HCT116 (cell line): ENCODE results near the gene MBTPS2. TPM values are rescaled to one million over a fixed set of nuclear protein-coding genes. Genes with fewer than 3 reads are reported as not detected.

Experiments
- ATAC-seq: fragments of 200-7000 bp; cut with Tn5 transposase; 2 replicates; pipeline ENCODE4 v1.9.1; 2020; ENCODE audit warnings: mild to moderate bottlenecking, moderate library complexity
- BruUV-seq: library from RNA; stranded (reverse); fragments of 400-500 nt; replicated peaks from 2 replicates; lab custom pipeline; 2021; lab: Mats Ljungman, UMichigan
- CTCF ChIA-PET: fragments of 300-600 bp; sonication (Branson Sonifier 250); formaldehyde crosslinking; loops from one replicate; lab custom pipeline; 2021; ENCODE audit warnings: antibody characterized with exemption; lab: Charles Lee
- POLR2A ChIA-PET: fragments of 300-600, 350-600 bp; sonication (Branson Sonifier 250); formaldehyde crosslinking; loops from one replicate; lab custom pipeline; 2021; ENCODE audit warnings: antibody characterized with exemption; lab: Charles Lee
- RAD21 ChIA-PET, 2 experiments: fragments of 300-600 bp; sonication (Branson Sonifier 250); formaldehyde crosslinking; loops; one replicate each; lab custom pipeline; 2023; ENCODE audit warnings: low total read pairs in 2 of 2; ENCODE audit not compliant: uncharacterized antibody in 2 of 2, unreplicated experiment in 2 of 2, low non-redundant PET in 1 of 2; lab: Charles Lee
- DNase-seq: peaks from one replicate; pipeline ENCODE4 v3.0.0-alpha.2; 2010; ENCODE audit warnings: low read depth, low spot score
- H2AFZ ChIP-seq: fragments of 200-600 bp; shearing (Covaris generic), sonication (generic); 2 replicates; pipeline ENCODE4 v1.6.1; 2017; ENCODE audit warnings: low read depth, mixed run types, mixed read lengths, antibody characterized with exemption, low read length; ENCODE audit not compliant: poor library complexity, severe bottlenecking
- H3K27ac ChIP-seq: 2 replicates; pipeline ENCODE4 v1.5.1; 2012; ENCODE audit warnings: low read depth, low read length
- H3K27me3 ChIP-seq: fragments of 200-600 bp; sonication (generic); 2 replicates; pipeline ENCODE4 v1.6.1; 2016; ENCODE audit warnings: mixed run types, low read length, mixed read lengths; ENCODE audit not compliant: insufficient read depth
- H3K36me3 ChIP-seq, 2 experiments: fragments of 200-500 bp in 1 of 2; fragments of 200-600 bp in 1 of 2; sonication (Bioruptor generic) in 1 of 2; sonication (generic) in 1 of 2; 2 replicates each; pipeline versions ENCODE4 v1.5.1 to v1.6.1; 2014 to 2016; ENCODE audit warnings: low read length in 2 of 2, inconsistent platforms in 1 of 2, mixed read lengths in 1 of 2, mixed run types in 1 of 2; ENCODE audit not compliant: insufficient read depth in 2 of 2, control insufficient read depth in 1 of 2
- H3K4me1 ChIP-seq, 2 experiments: fragments of 200-600 bp in 1 of 2; sonication (generic) in 1 of 2; 2 replicates each; pipeline versions ENCODE4 v1.5.1 to v1.6.1; 2012 to 2017; ENCODE audit warnings: low read length in 2 of 2, inconsistent platforms in 1 of 2, mild to moderate bottlenecking in 1 of 2, mixed read lengths in 1 of 2, mixed run types in 1 of 2, moderate library complexity in 1 of 2; ENCODE audit not compliant: insufficient read depth in 2 of 2, control insufficient read depth in 1 of 2
- H3K4me2 ChIP-seq: fragments of 200-600 bp; sonication (generic); 2 replicates; pipeline ENCODE4 v1.6.1; 2017; ENCODE audit warnings: mixed run types, low read length, mixed read lengths
- H3K4me3 ChIP-seq, 2 experiments: fragments of 200-600 bp in 1 of 2; sonication (generic) in 1 of 2; replicated peaks in 1 of 2; 2 replicates each; pipeline ENCODE4 v1.5.1; 2011 to 2016; ENCODE audit warnings: low read length in 2 of 2, control low read depth in 1 of 2, low read depth in 1 of 2, mild to moderate bottlenecking in 1 of 2, mixed read lengths in 1 of 2, mixed run types in 1 of 2
- H3K79me2 ChIP-seq: fragments of 200-600 bp; sonication (generic); 2 replicates; pipeline ENCODE4 v1.6.1; 2017; ENCODE audit warnings: mild to moderate bottlenecking, mixed run types, low read length, moderate library complexity, mixed read lengths; ENCODE audit not compliant: insufficient read depth
- H3K9ac ChIP-seq: fragments of 200-600 bp; sonication (generic); 2 replicates; pipeline ENCODE4 v1.6.1; 2016; ENCODE audit warnings: low read length, mixed read lengths
- H3K9me2 ChIP-seq: fragments of 200-600 bp; sonication (generic), shearing (Covaris generic); 2 replicates; pipeline ENCODE4 v1.6.1; 2017; ENCODE audit warnings: mixed run types, mild to moderate bottlenecking, moderate library complexity; ENCODE audit not compliant: insufficient read depth
- H3K9me3 ChIP-seq, 2 experiments: fragments of 200-500 bp in 1 of 2; fragments of 200-600 bp in 1 of 2; sonication (Bioruptor generic) in 1 of 2; sonication (generic) in 1 of 2; 2 replicates each; pipeline ENCODE4 v1.6.1; 2014 to 2017; ENCODE audit warnings: low read length in 2 of 2, mixed read lengths in 2 of 2, inconsistent platforms in 1 of 2, low read depth in 1 of 2, mild to moderate bottlenecking in 1 of 2, mixed run types in 1 of 2, moderate library complexity in 1 of 2; ENCODE audit not compliant: control insufficient read depth in 1 of 2, insufficient read depth in 1 of 2
- H4K20me1 ChIP-seq: fragments of 200-600 bp; sonication (generic), shearing (Covaris generic); 2 replicates; pipeline ENCODE4 v1.6.1; 2017; ENCODE audit warnings: mixed run types, mild to moderate bottlenecking, moderate library complexity; ENCODE audit not compliant: insufficient read depth
- CBX3 ChIP-seq: IDR thresholded peaks from 2 replicates; pipeline ENCODE4 v1.6.1; 2012; ENCODE audit warnings: low read depth
- ELF1 ChIP-seq: IDR thresholded peaks from 2 replicates; pipeline ENCODE4 v1.6.1; 2012; ENCODE audit warnings: low read depth, borderline replicate concordance
- EZH2 ChIP-seq: fragments of 200-600 bp; sonication (generic); IDR thresholded peaks from 2 replicates; pipeline ENCODE4 v1.6.1; 2017; ENCODE audit warnings: antibody characterized with exemption, mixed run types
- EZH2phosphoT487 ChIP-seq: fragments of 200-600 bp; IDR thresholded peaks from 2 replicates; pipeline ENCODE4 v1.6.1; 2018; ENCODE audit warnings: antibody characterized with exemption, borderline replicate concordance
- FOSL1 ChIP-seq: IDR thresholded peaks from 2 replicates; pipeline ENCODE4 v1.6.1; 2012; ENCODE audit warnings: low read depth
- POLR2A ChIP-seq: IDR thresholded peaks from 2 replicates; pipeline ENCODE4 v1.7.0; 2011; ENCODE audit warnings: borderline replicate concordance; ENCODE audit not compliant: insufficient read depth, insufficient read length; ENCODE audit errors: extremely low read depth
- RAD21 ChIP-seq: IDR thresholded peaks from 2 replicates; pipeline ENCODE4 v1.6.1; 2012; ENCODE audit warnings: low read depth, mild to moderate bottlenecking
- SIN3A ChIP-seq: IDR thresholded peaks from 2 replicates; pipeline ENCODE4 v1.6.1; 2012; ENCODE audit warnings: low read depth
- SP1 ChIP-seq: IDR thresholded peaks from 2 replicates; pipeline ENCODE4 v1.6.1; 2012; ENCODE audit warnings: low read depth
- SRF ChIP-seq: IDR thresholded peaks from 2 replicates; pipeline ENCODE4 v1.6.1; 2012; ENCODE audit warnings: low read depth
- TCF7L2 ChIP-seq: IDR thresholded peaks from 2 replicates; pipeline ENCODE4 v1.7.0; 2011; ENCODE audit warnings: borderline replicate concordance, inconsistent platforms; ENCODE audit not compliant: insufficient read depth, insufficient read length; ENCODE audit errors: extremely low read depth
- YY1 ChIP-seq: IDR thresholded peaks from 2 replicates; pipeline ENCODE4 v1.6.1; 2011; ENCODE audit warnings: low read length, low read depth, moderate library complexity, mild to moderate bottlenecking; ENCODE audit not compliant: insufficient replicate concordance; ENCODE audit errors: extremely low read depth
- ZFX ChIP-seq: fragments of 450-650 bp; IDR thresholded peaks from 2 replicates; pipeline ENCODE4 v1.6.1; 2017
- ZNF274 ChIP-seq: fragments of 200-500 bp; sonication (Bioruptor generic); IDR thresholded peaks from 2 replicates; pipeline ENCODE4 v1.6.1; 2014; ENCODE audit warnings: mild to moderate bottlenecking, low read depth, low read length, inconsistent platforms
- intact Hi-C: fragments of 100-400 bp; cut with micrococcal nuclease; formaldehyde crosslinking; loops from 2 replicates; pipeline ENCODE4 v1.10.0; 2022
- total RNA-seq: library from RNA; stranded (reverse); gene quantifications from one replicate; pipeline ENCODE4 v1.2.1, GENCODE V29; 2021; ENCODE audit not compliant: unreplicated experiment
- TF ChIP-seq, protein P1 (sequence below): IDR thresholded peaks from 2 replicates; pipeline ENCODE4 v1.6.1; 2012
- TF ChIP-seq, protein P2 (sequence below): IDR thresholded peaks from 2 replicates; pipeline ENCODE4 v1.6.1; 2012; ENCODE audit warnings: low read depth
- TF ChIP-seq, protein P3 (sequence below): IDR thresholded peaks from 2 replicates; pipeline ENCODE4 v1.6.1; 2012
- TF ChIP-seq, protein P4 (sequence below): IDR thresholded peaks from 2 replicates; pipeline ENCODE4 v1.6.1; 2011; ENCODE audit warnings: mild to moderate bottlenecking, low read length, moderate library complexity; ENCODE audit not compliant: insufficient replicate concordance; ENCODE audit errors: extremely low read depth
- TF ChIP-seq, protein P5 (sequence below), 3 experiments: fragments of 200-600 bp in 1 of 3; sonication (generic) in 1 of 3; IDR thresholded peaks in 2 of 3; conservative IDR thresholded peaks in 1 of 3; 2 replicates each; pipeline ENCODE4 v1.5.1; 2012 to 2017; ENCODE audit warnings: low read depth in 2 of 3, low read length in 2 of 3, antibody characterized with exemption in 1 of 3, borderline replicate concordance in 1 of 3, control low read depth in 1 of 3, mild to moderate bottlenecking in 1 of 3, mixed read lengths in 1 of 3, mixed run types in 1 of 3, moderate library complexity in 1 of 3; ENCODE audit not compliant: insufficient read depth in 1 of 3

MBTPS2 gene
- total RNA-seq, 1 experiment from 2014 or later: 16.9 TPM

DNA sequence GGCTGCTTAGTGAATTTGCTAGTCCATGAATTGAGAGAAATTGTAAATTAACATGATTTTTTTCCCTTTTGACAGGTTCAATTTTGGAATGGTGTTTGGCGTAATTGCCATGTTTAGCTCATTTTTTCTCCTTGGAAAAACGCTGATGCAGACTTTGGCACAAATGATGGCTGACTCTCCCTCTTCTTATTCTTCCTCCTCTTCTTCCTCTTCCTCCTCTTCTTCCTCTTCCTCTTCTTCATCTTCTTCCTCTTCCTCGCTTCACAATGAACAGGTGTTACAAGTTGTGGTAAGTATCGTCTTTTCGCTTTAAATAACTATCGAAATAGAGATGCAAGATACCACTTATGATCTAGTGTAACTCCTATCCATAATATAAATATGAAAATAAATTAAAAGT, 5.7 kb downstream of the MBTPS2 start:
- no peaks in the 10 kb centered on the region for H3K9me2 ChIP-seq
- H3K4me3 ChIP-seq: no peak overlapping the region
- no peak overlapping the region for H3K4me2 ChIP-seq
- DNase-seq (no peak), ATAC-seq (no peak)
- H3K79me2 ChIP-seq: peaks cover 11% of the 10 kb centered on the region
- no TSS peak for BruUV-seq
- H3K4me1 ChIP-seq: peaks cover 0 to 4% of the 10 kb centered on the region in 2 experiments; a peak in 1 of 4 replicates
- POLR2A ChIA-PET: no interaction called here
- H3K36me3 ChIP-seq: peaks cover 0 to 12% of the 10 kb centered on the region in 2 experiments; a peak in 2 of 4 replicates
- TF ChIP-seq, protein P1, sequence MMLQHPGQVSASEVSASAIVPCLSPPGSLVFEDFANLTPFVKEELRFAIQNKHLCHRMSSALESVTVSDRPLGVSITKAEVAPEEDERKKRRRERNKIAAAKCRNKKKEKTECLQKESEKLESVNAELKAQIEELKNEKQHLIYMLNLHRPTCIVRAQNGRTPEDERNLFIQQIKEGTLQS: no peak
- TF ChIP-seq, protein P2, sequence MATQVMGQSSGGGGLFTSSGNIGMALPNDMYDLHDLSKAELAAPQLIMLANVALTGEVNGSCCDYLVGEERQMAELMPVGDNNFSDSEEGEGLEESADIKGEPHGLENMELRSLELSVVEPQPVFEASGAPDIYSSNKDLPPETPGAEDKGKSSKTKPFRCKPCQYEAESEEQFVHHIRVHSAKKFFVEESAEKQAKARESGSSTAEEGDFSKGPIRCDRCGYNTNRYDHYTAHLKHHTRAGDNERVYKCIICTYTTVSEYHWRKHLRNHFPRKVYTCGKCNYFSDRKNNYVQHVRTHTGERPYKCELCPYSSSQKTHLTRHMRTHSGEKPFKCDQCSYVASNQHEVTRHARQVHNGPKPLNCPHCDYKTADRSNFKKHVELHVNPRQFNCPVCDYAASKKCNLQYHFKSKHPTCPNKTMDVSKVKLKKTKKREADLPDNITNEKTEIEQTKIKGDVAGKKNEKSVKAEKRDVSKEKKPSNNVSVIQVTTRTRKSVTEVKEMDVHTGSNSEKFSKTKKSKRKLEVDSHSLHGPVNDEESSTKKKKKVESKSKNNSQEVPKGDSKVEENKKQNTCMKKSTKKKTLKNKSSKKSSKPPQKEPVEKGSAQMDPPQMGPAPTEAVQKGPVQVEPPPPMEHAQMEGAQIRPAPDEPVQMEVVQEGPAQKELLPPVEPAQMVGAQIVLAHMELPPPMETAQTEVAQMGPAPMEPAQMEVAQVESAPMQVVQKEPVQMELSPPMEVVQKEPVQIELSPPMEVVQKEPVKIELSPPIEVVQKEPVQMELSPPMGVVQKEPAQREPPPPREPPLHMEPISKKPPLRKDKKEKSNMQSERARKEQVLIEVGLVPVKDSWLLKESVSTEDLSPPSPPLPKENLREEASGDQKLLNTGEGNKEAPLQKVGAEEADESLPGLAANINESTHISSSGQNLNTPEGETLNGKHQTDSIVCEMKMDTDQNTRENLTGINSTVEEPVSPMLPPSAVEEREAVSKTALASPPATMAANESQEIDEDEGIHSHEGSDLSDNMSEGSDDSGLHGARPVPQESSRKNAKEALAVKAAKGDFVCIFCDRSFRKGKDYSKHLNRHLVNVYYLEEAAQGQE: no peak
- TF ChIP-seq TCF7L2: no peak
- no peak for TF ChIP-seq EZH2
- TF ChIP-seq, protein P3, sequence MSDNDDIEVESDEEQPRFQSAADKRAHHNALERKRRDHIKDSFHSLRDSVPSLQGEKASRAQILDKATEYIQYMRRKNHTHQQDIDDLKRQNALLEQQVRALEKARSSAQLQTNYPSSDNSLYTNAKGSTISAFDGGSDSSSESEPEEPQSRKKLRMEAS: no peak
- TF ChIP-seq POLR2A: no peak
- no peak for TF ChIP-seq ZNF274
- no peak for TF ChIP-seq ZFX
- no peak for TF ChIP-seq SIN3A
- TF ChIP-seq RAD21: no peak
- TF ChIP-seq ELF1: no peak
- TF ChIP-seq FOSL1: no peak
- TF ChIP-seq SP1: no peak
- TF ChIP-seq SRF: no peak
- TF ChIP-seq, protein P4, sequence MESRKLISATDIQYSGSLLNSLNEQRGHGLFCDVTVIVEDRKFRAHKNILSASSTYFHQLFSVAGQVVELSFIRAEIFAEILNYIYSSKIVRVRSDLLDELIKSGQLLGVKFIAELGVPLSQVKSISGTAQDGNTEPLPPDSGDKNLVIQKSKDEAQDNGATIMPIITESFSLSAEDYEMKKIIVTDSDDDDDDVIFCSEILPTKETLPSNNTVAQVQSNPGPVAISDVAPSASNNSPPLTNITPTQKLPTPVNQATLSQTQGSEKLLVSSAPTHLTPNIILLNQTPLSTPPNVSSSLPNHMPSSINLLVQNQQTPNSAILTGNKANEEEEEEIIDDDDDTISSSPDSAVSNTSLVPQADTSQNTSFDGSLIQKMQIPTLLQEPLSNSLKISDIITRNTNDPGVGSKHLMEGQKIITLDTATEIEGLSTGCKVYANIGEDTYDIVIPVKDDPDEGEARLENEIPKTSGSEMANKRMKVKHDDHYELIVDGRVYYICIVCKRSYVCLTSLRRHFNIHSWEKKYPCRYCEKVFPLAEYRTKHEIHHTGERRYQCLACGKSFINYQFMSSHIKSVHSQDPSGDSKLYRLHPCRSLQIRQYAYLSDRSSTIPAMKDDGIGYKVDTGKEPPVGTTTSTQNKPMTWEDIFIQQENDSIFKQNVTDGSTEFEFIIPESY: no peak
- TF ChIP-seq CBX3: no peak
- TF ChIP-seq EZH2phosphoT487: no peak
- TF ChIP-seq, protein P5, sequence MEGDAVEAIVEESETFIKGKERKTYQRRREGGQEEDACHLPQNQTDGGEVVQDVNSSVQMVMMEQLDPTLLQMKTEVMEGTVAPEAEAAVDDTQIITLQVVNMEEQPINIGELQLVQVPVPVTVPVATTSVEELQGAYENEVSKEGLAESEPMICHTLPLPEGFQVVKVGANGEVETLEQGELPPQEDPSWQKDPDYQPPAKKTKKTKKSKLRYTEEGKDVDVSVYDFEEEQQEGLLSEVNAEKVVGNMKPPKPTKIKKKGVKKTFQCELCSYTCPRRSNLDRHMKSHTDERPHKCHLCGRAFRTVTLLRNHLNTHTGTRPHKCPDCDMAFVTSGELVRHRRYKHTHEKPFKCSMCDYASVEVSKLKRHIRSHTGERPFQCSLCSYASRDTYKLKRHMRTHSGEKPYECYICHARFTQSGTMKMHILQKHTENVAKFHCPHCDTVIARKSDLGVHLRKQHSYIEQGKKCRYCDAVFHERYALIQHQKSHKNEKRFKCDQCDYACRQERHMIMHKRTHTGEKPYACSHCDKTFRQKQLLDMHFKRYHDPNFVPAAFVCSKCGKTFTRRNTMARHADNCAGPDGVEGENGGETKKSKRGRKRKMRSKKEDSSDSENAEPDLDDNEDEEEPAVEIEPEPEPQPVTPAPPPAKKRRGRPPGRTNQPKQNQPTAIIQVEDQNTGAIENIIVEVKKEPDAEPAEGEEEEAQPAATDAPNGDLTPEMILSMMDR (IDR thresholded peaks at IDR 0.05 in 2 of 3, conservative IDR thresholded peaks at IDR 0.05 in 1 of 3; ENCODE audit: borderline replicate concordance in 1 of 3, insufficient read depth in 1 of 3, low read depth in 2 of 3, low read length in 2 of 3): no peak
- TF ChIP-seq YY1: no peak
- RAD21 ChIA-PET: no interaction called here
- CTCF ChIA-PET: no interaction called here
- no peak overlapping the region for H3K9ac ChIP-seq
- no peak overlapping the region for H2AFZ ChIP-seq
- no peaks in the 10 kb centered on the region for H3K27me3 ChIP-seq
- no peak overlapping the region for H3K27ac ChIP-seq
- intact Hi-C loops: no loop called here
- H4K20me1 ChIP-seq: no peaks in the 10 kb centered on the region
- no peaks in the 10 kb centered on the region for H3K9me3 ChIP-seq
